Activated CD4-positive, alpha-beta memory T cell treated with anti-CD3 and anti-CD28 coated beads for 36 hours (primary cell): Measurements from ENCODE around the gene ANO4. TPM values are rescaled to one million over a fixed set of nuclear protein-coding genes. Genes with fewer than 3 reads are reported as not detected.
A peak's percentile ranks its signal among the peaks of the same experiment; 100 is the strongest.

Experiments
- CTCF ChIA-PET: fragments of 350-600 bp; sonication (Branson Sonifier 250); formaldehyde crosslinking; loops from one replicate; lab custom pipeline; 2021; ENCODE audit warnings: antibody characterized with exemption, inconsistent platforms; lab: Charles Lee
- POLR2A ChIA-PET: fragments of 350-600 bp; sonication (Branson Sonifier 250); formaldehyde crosslinking; loops from one replicate; lab custom pipeline; 2021; ENCODE audit warnings: antibody characterized with exemption; lab: Charles Lee
- DNase-seq: peaks from one replicate; pipeline ENCODE4 v3.0.0-alpha.2; 2020
- H3K27ac Mint-ChIP-seq: one replicate; pipeline ENCODE4 v1.8.0; 2021; ENCODE audit warnings: mixed read lengths
- H3K27me3 Mint-ChIP-seq: one replicate; pipeline ENCODE4 v1.8.0; 2021; ENCODE audit warnings: mixed read lengths
- H3K36me3 Mint-ChIP-seq: one replicate; pipeline ENCODE4 v1.8.0; 2021; ENCODE audit warnings: mixed read lengths
- H3K4me1 Mint-ChIP-seq: one replicate; pipeline ENCODE4 v1.8.0; 2021; ENCODE audit warnings: low read depth, mixed read lengths
- H3K4me3 Mint-ChIP-seq: one replicate; pipeline ENCODE4 v1.8.0; 2021; ENCODE audit warnings: mild to moderate bottlenecking, mixed read lengths
- H3K9me3 Mint-ChIP-seq: one replicate; pipeline ENCODE4 v1.8.0; 2021; ENCODE audit warnings: mixed read lengths
- intact Hi-C: fragments of 100-400 bp; cut with micrococcal nuclease; formaldehyde crosslinking; loops from one replicate; pipeline ENCODE4 v1.15.1; 2023
- total RNA-seq, 2 experiments: library from RNA; stranded (reverse); gene quantifications; one replicate each; pipeline ENCODE4 v1.2.3, GENCODE V29; 2021

Gene ANO4
- total RNA-seq, 2 experiments from 2014 or later, result not detected

GRCh38 chr12:100824476-100824875 lies 29.9 kb downstream of the ANO4 start:
- ChIA-PET POLR2A (no interaction called here), CTCF (no interaction called here)
- H3K9me3 Mint-ChIP-seq, result no peaks in the 10 kb centered on the region
- H3K4me1 Mint-ChIP-seq, result no peaks in the 10 kb centered on the region
- H3K4me3 Mint-ChIP-seq, result no peak overlapping the region
- H3K27ac Mint-ChIP-seq, result no peak overlapping the region
- intact Hi-C loops, result no loop called here
- no peaks in the 10 kb centered on the region for H3K27me3 Mint-ChIP-seq
- no peaks in the 10 kb centered on the region for H3K36me3 Mint-ChIP-seq
- DNase-seq, result no peak

DNA sequence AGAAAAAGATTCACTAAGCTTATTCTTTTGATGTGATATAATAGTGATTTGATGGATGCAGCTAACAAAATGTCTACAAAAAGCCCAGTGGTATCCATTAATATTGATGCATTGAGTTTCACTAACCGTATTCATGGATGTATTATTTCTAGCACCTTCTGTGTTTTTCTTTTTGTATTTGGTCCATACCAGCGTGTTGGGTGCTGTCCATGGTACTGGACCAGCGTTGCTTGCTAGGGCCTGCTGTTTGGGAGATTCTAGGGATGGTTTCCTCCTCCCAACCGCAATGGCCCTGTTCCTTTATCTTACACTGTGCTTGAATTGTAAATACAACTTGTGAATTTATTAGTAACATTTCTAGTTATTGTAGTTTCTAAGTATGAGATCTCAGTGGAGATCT lies 31.7 kb downstream of the ANO4 start:
- intact Hi-C loops, result no loop called here
- Mint-ChIP-seq H3K4me3 (no peak overlapping the region), H3K36me3 (no peaks in the 10 kb centered on the region), H3K27me3 (no peaks in the 10 kb centered on the region), H3K4me1 (no peaks in the 10 kb centered on the region), H3K9me3 (no peaks in the 10 kb centered on the region), H3K27ac (no peak overlapping the region)
- ChIA-PET POLR2A (no interaction called here), CTCF (interaction anchor here (1.6 kb wide), 1 partner anchor 498 kb away, joined by 7 read pairs; no protein-coding TSS in a partner anchor)
- DNase-seq, result peak; percentile 14

DNA sequence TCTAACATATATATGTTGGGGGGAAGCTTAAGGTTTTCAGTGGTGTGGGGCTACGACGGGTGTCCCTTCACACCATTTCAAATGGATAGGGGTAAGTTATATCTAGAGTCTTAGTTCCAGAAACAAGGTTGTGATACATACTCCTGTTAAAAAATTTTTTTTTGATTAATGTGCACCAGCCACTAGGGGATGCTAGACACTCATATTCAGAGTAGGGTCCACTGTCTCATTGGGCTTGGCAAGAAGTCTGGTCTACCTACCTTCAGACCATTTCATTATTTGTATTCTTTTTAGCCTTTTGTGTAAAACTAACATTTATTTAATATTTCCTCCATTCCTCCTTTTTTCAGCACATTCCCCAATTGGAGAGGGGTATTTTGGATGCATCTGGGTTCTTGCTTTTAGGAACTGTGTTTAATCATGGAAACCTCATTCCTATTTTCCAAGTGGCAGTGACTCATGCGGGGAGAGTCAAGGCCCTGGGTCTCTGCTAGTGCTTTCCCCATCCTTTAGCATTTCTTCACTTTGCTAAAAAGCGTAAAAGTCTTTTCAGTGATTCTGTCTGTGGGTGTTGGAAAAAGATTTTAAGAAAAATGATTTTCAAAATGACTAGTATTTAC lies 33.4 kb downstream of the ANO4 start:
- ChIA-PET POLR2A (no interaction called here), CTCF (interaction anchor here (0.7 to 1.6 kb wide), 3 partner anchors 16 to 496 kb away, joined by 4 to 7 read pairs (median 5); no protein-coding TSS in a partner anchor)
- Mint-ChIP-seq H3K4me3 (no peak overlapping the region), H3K27me3 (no peaks in the 10 kb centered on the region), H3K9me3 (no peaks in the 10 kb centered on the region), H3K4me1 (no peaks in the 10 kb centered on the region), H3K27ac (no peak overlapping the region), H3K36me3 (no peaks in the 10 kb centered on the region)
- no peak for DNase-seq
- intact Hi-C loops, result no loop called here

- POLR2A ChIA-PET, result no interaction called here
- H3K4me3 Mint-ChIP-seq, result no peak overlapping the region
- H3K36me3 Mint-ChIP-seq, result no peaks in the 10 kb centered on the region
- DNase-seq, result no peak
- H3K4me1 Mint-ChIP-seq, result no peaks in the 10 kb centered on the region
- intact Hi-C loops, result no loop called here
- H3K27me3 Mint-ChIP-seq, result no peaks in the 10 kb centered on the region
- H3K9me3 Mint-ChIP-seq, result no peaks in the 10 kb centered on the region
- CTCF ChIA-PET, result no interaction called here
- H3K27ac Mint-ChIP-seq, result no peak overlapping the region
These were observed 35.6 kb downstream of the ANO4 start for GRCh38 chr12:100830003-100830795.

DNA sequence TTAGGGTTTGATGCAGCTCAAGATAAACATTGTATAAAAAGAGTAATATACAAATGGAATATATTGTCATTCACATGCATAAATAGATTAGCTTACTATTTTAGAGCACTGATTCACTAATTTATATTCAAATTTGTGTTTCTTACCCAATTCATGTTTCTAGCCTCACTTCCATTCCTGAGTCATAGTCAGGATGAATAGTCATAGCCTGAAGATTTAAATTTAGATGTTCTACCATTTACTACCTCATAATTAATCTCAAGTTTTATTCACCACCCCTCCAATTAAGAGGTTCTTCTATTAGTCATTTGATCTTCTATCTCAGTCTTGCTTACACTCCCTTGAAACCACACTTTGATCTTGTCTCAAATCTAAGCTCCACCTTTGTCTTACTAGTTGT lies 38.7 kb downstream of the ANO4 start:
- CTCF ChIA-PET, result no interaction called here
- intact Hi-C loops, result no loop called here
- Mint-ChIP-seq H3K36me3 (no peaks in the 10 kb centered on the region), H3K4me1 (no peaks in the 10 kb centered on the region), H3K9me3 (no peaks in the 10 kb centered on the region), H3K27ac (no peak overlapping the region), H3K4me3 (no peak overlapping the region), H3K27me3 (no peaks in the 10 kb centered on the region)
- DNase-seq, result no peak
- POLR2A ChIA-PET, result no interaction called here

DNA sequence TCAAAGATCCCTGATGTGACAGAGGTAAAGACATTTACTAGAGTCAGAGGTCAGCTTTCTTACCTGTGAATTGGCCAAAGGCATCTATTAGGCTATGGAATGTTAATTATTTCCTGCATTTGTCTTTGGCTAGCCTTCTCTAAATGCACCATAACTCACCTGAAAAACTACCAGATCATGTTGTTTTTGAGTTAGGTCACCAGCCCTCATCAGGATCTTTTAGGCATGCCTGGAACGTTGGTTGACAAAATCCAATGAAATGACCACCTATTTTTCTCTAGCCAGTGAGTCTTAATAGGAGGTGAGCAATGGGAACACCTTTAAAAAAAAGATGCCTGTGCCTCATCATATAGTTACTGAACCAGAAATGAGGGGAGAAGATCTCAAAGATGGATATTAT lies 46.2 kb downstream of the ANO4 start:
- Mint-ChIP-seq H3K27ac (no peak overlapping the region), H3K27me3 (no peaks in the 10 kb centered on the region), H3K36me3 (no peaks in the 10 kb centered on the region), H3K9me3 (no peaks in the 10 kb centered on the region), H3K4me3 (no peak overlapping the region), H3K4me1 (no peaks in the 10 kb centered on the region)
- POLR2A ChIA-PET, result no interaction called here
- intact Hi-C loops, result no loop called here
- DNase-seq, result no peak
- CTCF ChIA-PET, result no interaction called here

- ChIA-PET CTCF (no interaction called here), POLR2A (no interaction called here)
These were observed 47.6 kb downstream of the ANO4 start for GRCh38 chr12:100842156-100842555.

DNA sequence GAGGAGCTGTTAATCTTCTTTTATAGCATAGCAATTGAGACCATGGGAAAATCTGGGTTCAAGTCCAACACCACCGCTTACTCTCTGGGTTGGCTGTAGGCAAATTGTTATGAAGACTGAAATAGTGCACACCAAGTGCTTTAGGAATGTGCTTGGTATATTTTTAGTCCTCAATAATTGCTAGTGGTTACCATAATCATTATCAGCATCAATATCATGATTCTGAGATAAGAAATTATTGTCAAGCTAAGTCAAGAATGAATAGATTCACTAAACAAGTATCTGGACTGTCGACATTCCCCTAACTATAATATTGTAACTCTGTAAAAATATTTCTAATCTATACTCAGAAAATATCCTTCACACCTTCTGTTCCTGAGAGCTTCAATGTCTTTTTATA lies 48.5 kb downstream of the ANO4 start:
- no peaks in the 10 kb centered on the region for H3K4me1 Mint-ChIP-seq
- intact Hi-C loops, result no loop called here
- H3K27me3 Mint-ChIP-seq, result no peaks in the 10 kb centered on the region
- no peak for DNase-seq
- ChIA-PET CTCF (no interaction called here), POLR2A (no interaction called here)
- no peak overlapping the region for H3K4me3 Mint-ChIP-seq
- H3K36me3 Mint-ChIP-seq, result no peaks in the 10 kb centered on the region
- no peaks in the 10 kb centered on the region for H3K9me3 Mint-ChIP-seq
- no peak overlapping the region for H3K27ac Mint-ChIP-seq

More at GRCh38 chr12:100842156-100842555, 47.6 kb downstream of the ANO4 start:
- intact Hi-C loops, result no loop called here
- no peaks in the 10 kb centered on the region for H3K27me3 Mint-ChIP-seq
- DNase-seq, result no peak
- no peak overlapping the region for H3K4me3 Mint-ChIP-seq
- H3K27ac Mint-ChIP-seq, result no peak overlapping the region
- H3K36me3 Mint-ChIP-seq, result no peaks in the 10 kb centered on the region
- H3K9me3 Mint-ChIP-seq, result no peaks in the 10 kb centered on the region
- no peaks in the 10 kb centered on the region for H3K4me1 Mint-ChIP-seq

GRCh38 chr12:100845095-100845494 lies 50.5 kb downstream of the ANO4 start:
- Mint-ChIP-seq H3K4me1 (no peaks in the 10 kb centered on the region), H3K4me3 (no peak overlapping the region), H3K27ac (no peak overlapping the region), H3K36me3 (no peaks in the 10 kb centered on the region), H3K27me3 (no peaks in the 10 kb centered on the region), H3K9me3 (no peaks in the 10 kb centered on the region)
- intact Hi-C loops, result no loop called here
- ChIA-PET POLR2A (no interaction called here), CTCF (no interaction called here)
- no peak for DNase-seq

DNA sequence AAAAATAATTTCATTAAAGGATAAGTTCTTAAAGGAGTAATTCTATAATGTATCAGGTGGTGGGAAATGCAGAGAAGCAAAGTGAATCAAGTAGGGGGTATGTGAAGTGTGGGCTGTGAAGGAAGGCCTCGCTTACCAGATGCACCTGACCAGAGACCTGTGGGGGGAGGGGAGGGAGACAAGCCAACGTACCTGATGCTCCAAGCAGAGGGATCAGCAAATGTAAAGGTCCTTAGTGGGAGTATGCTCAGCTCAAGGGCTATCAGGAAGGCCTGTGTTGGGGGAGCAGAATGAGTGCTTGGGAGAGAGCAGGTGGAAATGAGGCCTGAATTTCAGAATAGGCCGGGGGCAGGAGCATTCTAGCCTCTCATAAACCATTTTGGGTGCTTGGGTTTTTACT lies 57.1 kb downstream of the ANO4 start:
- H3K4me1 Mint-ChIP-seq, result no peaks in the 10 kb centered on the region
- no peak overlapping the region for H3K27ac Mint-ChIP-seq
- H3K27me3 Mint-ChIP-seq, result no peaks in the 10 kb centered on the region
- no peak for DNase-seq
- no peaks in the 10 kb centered on the region for H3K9me3 Mint-ChIP-seq
- intact Hi-C loops, result no loop called here
- H3K4me3 Mint-ChIP-seq, result no peak overlapping the region
- ChIA-PET CTCF (no interaction called here), POLR2A (no interaction called here)
- H3K36me3 Mint-ChIP-seq, result no peaks in the 10 kb centered on the region

- intact Hi-C loops, result no loop called here
- H3K4me3 Mint-ChIP-seq, result no peak overlapping the region
- no peaks in the 10 kb centered on the region for H3K36me3 Mint-ChIP-seq
- H3K27me3 Mint-ChIP-seq, result no peaks in the 10 kb centered on the region
- H3K9me3 Mint-ChIP-seq, result no peaks in the 10 kb centered on the region
- DNase-seq, result no peak
- H3K27ac Mint-ChIP-seq, result no peak overlapping the region
- POLR2A ChIA-PET, result no interaction called here
- CTCF ChIA-PET, result no interaction called here
- no peaks in the 10 kb centered on the region for H3K4me1 Mint-ChIP-seq
These were observed 62.8 kb downstream of the ANO4 start for GRCh38 chr12:100857418-100857817.

DNA sequence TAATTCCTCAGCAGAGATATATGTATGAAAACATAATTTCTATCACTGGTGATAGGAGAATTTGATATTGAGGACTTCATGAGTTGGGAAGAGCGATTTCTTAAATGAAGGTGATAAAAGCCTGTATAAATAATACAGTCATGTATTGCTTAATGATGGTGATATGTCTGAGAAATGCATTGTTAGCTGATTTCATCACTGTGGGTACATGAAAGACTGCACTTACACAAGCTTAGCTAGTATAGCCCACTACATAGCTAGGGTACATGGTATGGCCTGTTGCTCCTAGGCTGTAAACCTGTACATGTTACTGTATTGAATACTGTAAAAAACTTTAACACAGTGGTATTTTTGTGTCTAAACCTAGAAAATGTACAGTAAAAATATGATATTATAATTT lies 63.4 kb downstream of the ANO4 start:
- no peaks in the 10 kb centered on the region for H3K27me3 Mint-ChIP-seq
- no peaks in the 10 kb centered on the region for H3K4me1 Mint-ChIP-seq
- H3K4me3 Mint-ChIP-seq, result no peak overlapping the region
- CTCF ChIA-PET, result no interaction called here
- POLR2A ChIA-PET, result no interaction called here
- intact Hi-C loops, result no loop called here
- DNase-seq, result no peak
- H3K27ac Mint-ChIP-seq, result no peak overlapping the region
- no peaks in the 10 kb centered on the region for H3K36me3 Mint-ChIP-seq
- H3K9me3 Mint-ChIP-seq, result no peaks in the 10 kb centered on the region

GRCh38 chr12:100858656-100859055 lies 64.1 kb downstream of the ANO4 start:
- no peak for DNase-seq
- Mint-ChIP-seq H3K27ac (no peak overlapping the region), H3K4me3 (no peak overlapping the region), H3K27me3 (no peaks in the 10 kb centered on the region), H3K36me3 (no peaks in the 10 kb centered on the region), H3K4me1 (no peaks in the 10 kb centered on the region), H3K9me3 (no peaks in the 10 kb centered on the region)
- intact Hi-C loops, result no loop called here
- ChIA-PET POLR2A (no interaction called here), CTCF (no interaction called here)
